Bronchial epithelial cell (primary cell): Measurements from ENCODE around the gene ABCC9. TPM values are rescaled to one million over a fixed set of nuclear protein-coding genes. Genes with fewer than 3 reads are reported as not detected.
"Not testable (repeated sequence)": the region's sequence is repeated elsewhere in the genome, so short reads cannot be mapped to it uniquely, and the experiment has no call there.

ENCODE experiments used
- DNase-seq: peaks from one replicate; pipeline ENCODE4 v3.0.0-alpha.2; 2010; ENCODE audit warnings: low read depth
- FAIRE-seq: peaks from 2 replicates; lab custom pipeline; 2011; peaks lifted over from hg19 to GRCh38; lab: Jason Lieb, UNC
- H3K27me3 ChIP-seq: 2 replicates; pipeline ENCODE4 v1.5.1; 2011; ENCODE audit warnings: low read length; ENCODE audit not compliant: control insufficient read depth, insufficient read depth
- H3K36me3 ChIP-seq: 2 replicates; pipeline ENCODE4 v1.5.1; 2011; ENCODE audit warnings: low read length; ENCODE audit not compliant: control insufficient read depth, insufficient read depth
- H3K4me3 ChIP-seq: 2 replicates; pipeline ENCODE4 v1.5.1; 2011; ENCODE audit warnings: mild to moderate bottlenecking, low read depth, low read length, control low read depth
- CTCF ChIP-seq: IDR thresholded peaks from 2 replicates; pipeline ENCODE4 v1.5.1; 2011; ENCODE audit warnings: mild to moderate bottlenecking, moderate library complexity, low read length, control low read depth, inconsistent platforms; ENCODE audit not compliant: insufficient read depth, severe bottlenecking
- total RNA-seq: library from RNA; depleted of rRNA; stranded (reverse); fragments of >200 nt; gene quantifications from 2 replicates; pipeline ENCODE4 v1.2.1, GENCODE V29; 2014

ABCC9 gene
- total RNA-seq, 1 donor from 2014 or later: 0.79 TPM

DNA sequence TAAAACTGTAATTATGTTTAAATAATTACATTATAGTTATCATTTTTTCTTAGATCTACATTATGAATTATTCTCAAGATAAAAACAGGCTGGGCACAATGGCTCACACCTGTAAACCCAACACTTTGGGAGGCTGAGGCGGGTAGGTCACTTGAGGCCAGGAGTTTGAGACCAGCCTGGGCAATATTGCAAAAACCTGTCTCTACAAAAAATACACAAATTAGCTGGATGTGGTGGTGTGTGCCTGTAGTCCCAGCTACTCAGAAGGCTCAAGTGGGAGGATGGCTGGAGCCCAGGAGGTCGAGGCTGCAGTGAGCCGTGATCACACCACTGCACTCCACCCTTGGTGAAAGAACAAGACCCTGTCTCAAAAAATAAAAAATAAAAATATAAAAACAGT lies 126.4 kb downstream of the ABCC9 start:
- FAIRE-seq: no peak
- Histone ChIP-seq H3K27me3 (no peaks in the 10 kb centered on the region), H3K4me3 (no peak overlapping the region), H3K36me3 (no peaks in the 10 kb centered on the region)
- DNase-seq: no peak
- TF ChIP-seq CTCF: no peak

DNA sequence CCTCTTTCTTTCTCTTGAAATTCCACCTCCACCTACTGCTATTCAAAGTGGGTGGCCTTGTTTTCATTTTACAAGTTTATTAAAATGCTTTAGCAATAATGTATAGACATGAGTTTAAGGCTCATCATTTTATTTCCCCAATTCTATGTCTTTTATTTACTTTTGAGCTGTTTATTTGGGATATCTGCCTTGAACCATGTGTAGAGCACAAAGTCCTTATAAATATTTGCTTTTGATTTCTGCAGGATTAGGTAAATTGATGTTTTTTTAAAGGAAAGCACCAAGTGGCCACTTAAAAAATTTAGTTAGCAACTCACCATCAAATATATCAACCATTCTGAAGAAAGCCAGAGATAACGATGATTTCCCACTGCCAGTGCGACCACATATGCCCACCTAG lies 126.9 kb downstream of the ABCC9 start:
- no peak for DNase-seq
- TF ChIP-seq CTCF: no peak
- Histone ChIP-seq H3K4me3 (no peak overlapping the region), H3K27me3 (no peaks in the 10 kb centered on the region), H3K36me3 (no peaks in the 10 kb centered on the region)
- FAIRE-seq: no peak

DNA sequence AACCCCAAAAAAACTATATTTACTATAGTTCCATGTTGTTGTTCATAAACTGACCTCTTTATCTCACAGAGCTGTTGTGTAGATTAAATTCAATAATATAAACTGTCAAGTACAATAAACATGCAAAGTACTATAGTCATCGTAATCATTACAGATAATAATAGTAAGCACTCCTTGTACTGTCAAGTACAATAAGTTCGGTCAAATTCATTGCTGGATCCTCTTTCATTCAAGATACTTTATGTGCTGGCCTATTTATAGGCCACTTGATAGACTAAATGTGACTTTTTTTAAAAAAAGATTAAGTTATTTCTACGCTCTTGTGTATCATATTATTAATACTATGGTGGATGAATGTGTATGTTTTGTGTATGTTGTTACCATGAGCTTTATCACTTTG lies 127.5 kb downstream of the ABCC9 start:
- FAIRE-seq (no peak), DNase-seq (no peak)
- Histone ChIP-seq H3K36me3 (no peaks in the 10 kb centered on the region), H3K27me3 (no peaks in the 10 kb centered on the region), H3K4me3 (no peak overlapping the region)
- no peak for TF ChIP-seq CTCF

GRCh38 chr12:21813125-21813524 lies 128.1 kb downstream of the ABCC9 start:
- no peak for DNase-seq
- Histone ChIP-seq H3K4me3 (no peak overlapping the region), H3K27me3 (no peaks in the 10 kb centered on the region), H3K36me3 (no peaks in the 10 kb centered on the region)
- TF ChIP-seq CTCF: no peak
- no peak for FAIRE-seq

GRCh38 chr12:21812340-21812739 lies 128.9 kb downstream of the ABCC9 start:
- H3K4me3 ChIP-seq, H3K27me3 ChIP-seq, DNase-seq, FAIRE-seq, H3K36me3 ChIP-seq: not testable (repeated sequence)

DNA sequence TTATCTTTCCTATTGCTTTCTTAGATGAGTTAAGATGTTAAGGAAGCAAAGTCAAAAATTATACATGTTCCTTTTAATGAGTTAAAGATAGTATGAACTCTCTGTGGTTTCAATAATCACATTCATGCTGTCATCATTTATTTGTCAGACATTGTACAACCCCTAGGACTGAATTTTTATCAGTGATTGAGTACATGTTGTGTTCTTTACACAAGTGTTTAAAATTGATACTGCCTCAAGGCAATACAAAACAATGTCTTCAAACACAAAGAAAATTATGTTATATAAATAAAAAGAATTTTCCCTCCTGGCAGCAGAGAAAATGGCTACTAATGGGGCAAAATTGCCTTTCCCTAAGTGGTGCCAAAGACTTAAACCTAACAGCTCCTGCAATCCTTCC lies 132.1 kb downstream of the ABCC9 start:
- H3K27me3 ChIP-seq: no peaks in the 10 kb centered on the region
- H3K4me3 ChIP-seq: no peak overlapping the region
- FAIRE-seq (no peak), DNase-seq (no peak)
- TF ChIP-seq CTCF: no peak
- H3K36me3 ChIP-seq: no peaks in the 10 kb centered on the region
